Liver (tissue), 9 donors: Measurements from ENCODE around the gene CFAP410. TPM values are rescaled to one million over a fixed set of nuclear protein-coding genes. Genes with fewer than 3 reads are reported as not detected.

Source experiments
- DNase-seq: peaks from one replicate; pipeline ENCODE4 v3.0.0-alpha.2; 2017; ENCODE audit warnings: low spot score
- H3K27ac ChIP-seq, 2 donors: one replicate each; pipeline ENCODE4 v1.7.0; 2013; ENCODE audit warnings: inconsistent platforms in 2 of 2, low read length in 2 of 2, control low read depth in 1 of 2, low read depth in 1 of 2, mild to moderate bottlenecking in 1 of 2
- H3K27me3 ChIP-seq, 4 donors: one replicate each; pipeline versions ENCODE4 v1.6.1 to v1.7.0; 2013; ENCODE audit warnings: low read length in 3 of 4, inconsistent platforms in 1 of 4, mild to moderate bottlenecking in 1 of 4, moderate library complexity in 1 of 4; ENCODE audit not compliant: control insufficient read depth in 4 of 4, insufficient read depth in 4 of 4
- H3K36me3 ChIP-seq, 4 donors: one replicate each; pipeline versions ENCODE4 v1.6.1 to v1.7.0; 2013; ENCODE audit warnings: low read length in 3 of 4, mild to moderate bottlenecking in 3 of 4, low read depth in 1 of 4, moderate library complexity in 1 of 4; ENCODE audit not compliant: control insufficient read depth in 4 of 4, insufficient read depth in 3 of 4
- H3K4me1 ChIP-seq, 4 donors: one replicate each; pipeline versions ENCODE4 v1.6.1 to v1.7.0; 2013; ENCODE audit warnings: low read length in 3 of 4, mild to moderate bottlenecking in 3 of 4, moderate library complexity in 1 of 4; ENCODE audit not compliant: control insufficient read depth in 4 of 4, insufficient read depth in 4 of 4
- H3K4me3 ChIP-seq, 3 donors: one replicate each; pipeline versions ENCODE4 v1.6.1 to v1.7.0; 2013; ENCODE audit warnings: low read length in 3 of 3, control low read depth in 1 of 3, low read depth in 1 of 3, mild to moderate bottlenecking in 1 of 3
- H3K9ac ChIP-seq, 2 donors: one replicate each; pipeline ENCODE4 v1.7.0; 2013; ENCODE audit warnings: low read length in 2 of 2, mild to moderate bottlenecking in 2 of 2, moderate library complexity in 2 of 2, control low read depth in 1 of 2, low read depth in 1 of 2
- H3K9me3 ChIP-seq, 4 donors: one replicate each; pipeline versions ENCODE4 v1.6.1 to v1.7.0; 2013; ENCODE audit warnings: low read length in 3 of 4; ENCODE audit not compliant: control insufficient read depth in 4 of 4
- FOXA1 ChIP-seq: IDR thresholded peaks from 2 replicates; pipeline ENCODE4 v1.6.1; 2016; ENCODE audit warnings: antibody characterized with exemption
- GABPA ChIP-seq, 2 donors: IDR thresholded peaks in 1 of 2; conservative IDR thresholded peaks in 1 of 2; 2 replicates each; pipeline ENCODE4 v1.6.1; 2016; ENCODE audit warnings: antibody characterized with exemption in 2 of 2, mild to moderate bottlenecking in 1 of 2, moderate library complexity in 1 of 2
- HNF4A ChIP-seq, 2 donors: conservative IDR thresholded peaks; 2 replicates each; pipeline ENCODE4 v1.6.1; 2016; ENCODE audit warnings: antibody characterized with exemption in 2 of 2, mild to moderate bottlenecking in 2 of 2
- JUND ChIP-seq, 2 donors: IDR thresholded peaks; 2 replicates each; pipeline ENCODE4 v1.6.1; 2016; ENCODE audit warnings: antibody characterized with exemption in 2 of 2
- NR2F2 ChIP-seq: IDR thresholded peaks from 2 replicates; pipeline ENCODE4 v1.6.1; 2016; ENCODE audit warnings: antibody characterized with exemption
- RAD21 ChIP-seq, 2 donors: IDR thresholded peaks; 2 replicates each; pipeline ENCODE4 v1.6.1; 2016; ENCODE audit warnings: antibody characterized with exemption in 2 of 2, mild to moderate bottlenecking in 2 of 2
- REST ChIP-seq: IDR thresholded peaks from 2 replicates; pipeline ENCODE4 v1.6.1; 2016; ENCODE audit warnings: antibody characterized with exemption, mild to moderate bottlenecking
- RXRA ChIP-seq, 2 donors: IDR thresholded peaks; 2 replicates each; pipeline ENCODE4 v1.6.1; 2017 to 2018; ENCODE audit warnings: antibody characterized with exemption in 2 of 2, mild to moderate bottlenecking in 1 of 2
- SP1 ChIP-seq: IDR thresholded peaks from 2 replicates; pipeline ENCODE4 v1.6.1; 2018; ENCODE audit warnings: antibody characterized with exemption, mild to moderate bottlenecking
- TAF1 ChIP-seq: conservative IDR thresholded peaks from 2 replicates; pipeline ENCODE4 v1.6.1; 2016; ENCODE audit warnings: antibody characterized with exemption, mild to moderate bottlenecking
- YY1 ChIP-seq: IDR thresholded peaks from 2 replicates; pipeline ENCODE4 v1.6.1; 2016; ENCODE audit warnings: antibody characterized with exemption, mild to moderate bottlenecking
- WGBS: extraction: QIAGEN DNeasy Blood & Tissue Kit; methylation state at CpG from one replicate; pipeline ENCODE4 v1.1.7; 2013; 5-methylcytosine and 5-hydroxymethylcytosine counted together
- polyA plus RNA-seq, 2 donors: library from polyadenylated mRNA; stranded (reverse) in 1 of 2; unstranded in 1 of 2; fragments of 200-250 nt in 1 of 2; fragments of >200 nt in 1 of 2; fragmentation: Nextera tagmentation in 1 of 2; extraction: Ambion mirVana in 1 of 2; gene quantifications; one replicate each; pipeline versions ENCODE4 v1.2.1 to v1.2.3, GENCODE V29; 2013 to 2015
- total RNA-seq, 2 donors: library from RNA; depleted of rRNA; stranded (reverse); fragments of >200 nt; gene quantifications; one replicate each; pipeline ENCODE4 v1.2.3, GENCODE V29; 2014
- TF ChIP-seq, protein P1 (sequence below): IDR thresholded peaks from 2 replicates; pipeline ENCODE4 v1.6.1; 2016; ENCODE audit warnings: antibody characterized with exemption
- TF ChIP-seq, protein P2 (sequence below): IDR thresholded peaks from 2 replicates; pipeline ENCODE4 v1.6.1; 2016; ENCODE audit warnings: antibody characterized with exemption
- TF ChIP-seq, protein P3 (sequence below): IDR thresholded peaks from 2 replicates; pipeline ENCODE4 v1.6.1; 2016; ENCODE audit warnings: antibody characterized with exemption
- TF ChIP-seq, protein P4 (sequence below): fragments of 150-350 bp; IDR thresholded peaks from 2 replicates; pipeline ENCODE4 v1.5.1; 2017; ENCODE audit warnings: improper control_type of control experiment, low read depth, low read length; ENCODE audit not compliant: missing input control
- donor health status: healthy.
- donor health status: healthy.
- donor health status: healthy.
- donor health status: healthy.
- donor health status: healthy.

Gene CFAP410
- total and polyA plus RNA-seq, 4 donors: 7.9 to 16.3 (median 12.3) TPM

DNA sequence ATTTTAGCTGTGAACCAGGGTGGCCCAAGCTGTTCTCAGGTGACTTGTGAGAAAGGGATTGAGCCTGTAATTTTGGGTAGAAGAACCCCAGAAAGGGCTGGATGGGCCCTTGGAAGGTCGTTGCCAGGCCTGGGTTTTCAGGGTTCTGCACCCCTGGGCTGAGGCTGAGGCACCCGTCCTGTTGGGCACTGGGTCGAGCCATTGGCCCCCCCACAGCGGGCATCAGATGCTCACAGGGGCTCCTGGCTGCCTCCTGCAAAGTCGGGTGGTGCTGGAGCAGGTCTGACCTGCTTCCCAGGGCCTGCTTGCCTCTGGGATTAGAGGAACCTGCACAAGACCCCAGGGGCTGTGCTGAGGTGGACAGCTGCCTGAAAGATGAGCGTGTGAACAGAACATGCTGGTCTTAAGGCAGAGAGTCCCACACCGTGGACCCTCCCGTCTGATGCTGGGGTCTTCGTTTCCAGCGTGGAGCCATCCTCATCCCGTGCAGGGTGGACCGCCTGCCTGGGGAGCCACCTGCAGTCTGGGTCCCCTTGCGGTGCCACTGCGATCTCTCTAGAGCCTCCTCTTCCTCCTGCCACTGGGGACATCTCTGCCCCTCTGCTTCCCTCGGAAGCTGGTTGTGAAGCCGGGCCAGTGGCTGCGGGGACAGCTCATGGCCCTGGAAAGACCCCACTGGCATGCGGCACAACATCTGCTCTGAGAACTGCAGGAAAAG, 12.5 kb upstream of the CFAP410 start:
- H3K4me1 ChIP-seq: peaks cover 3 to 26% (median 16%) of the 10 kb centered on the region in 4 donors
- H3K36me3 ChIP-seq: no peaks in the 10 kb centered on the region
- no peaks in the 10 kb centered on the region for H3K9me3 ChIP-seq
- no peak for DNase-seq
- H3K27ac ChIP-seq: no peak overlapping the region
- H3K27me3 ChIP-seq: peaks cover 0 to 2% (median 1%) of the 10 kb centered on the region in 4 donors
- H3K9ac ChIP-seq: no peak overlapping the region
- WGBS: 88% methylated on average over 18 of the region's 18 CpGs
- no peak for TF ChIP-seq GABPA (IDR thresholded peaks at IDR 0.05 in 1 of 2, conservative IDR thresholded peaks at IDR 0.05 in 1 of 2)
- no peak for TF ChIP-seq SP1
- TF ChIP-seq REST: no peak
- TF ChIP-seq HNF4A (conservative IDR thresholded peaks at IDR 0.05): no peak
- no peak for TF ChIP-seq RXRA (IDR thresholded peaks at IDR 0.05)
- TF ChIP-seq, protein P1, sequence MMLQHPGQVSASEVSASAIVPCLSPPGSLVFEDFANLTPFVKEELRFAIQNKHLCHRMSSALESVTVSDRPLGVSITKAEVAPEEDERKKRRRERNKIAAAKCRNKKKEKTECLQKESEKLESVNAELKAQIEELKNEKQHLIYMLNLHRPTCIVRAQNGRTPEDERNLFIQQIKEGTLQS: no peak
- TF ChIP-seq RAD21 (IDR thresholded peaks at IDR 0.05): no peak
- TF ChIP-seq NR2F2: no peak
- TF ChIP-seq FOXA1: no peak
- TF ChIP-seq, protein P2, sequence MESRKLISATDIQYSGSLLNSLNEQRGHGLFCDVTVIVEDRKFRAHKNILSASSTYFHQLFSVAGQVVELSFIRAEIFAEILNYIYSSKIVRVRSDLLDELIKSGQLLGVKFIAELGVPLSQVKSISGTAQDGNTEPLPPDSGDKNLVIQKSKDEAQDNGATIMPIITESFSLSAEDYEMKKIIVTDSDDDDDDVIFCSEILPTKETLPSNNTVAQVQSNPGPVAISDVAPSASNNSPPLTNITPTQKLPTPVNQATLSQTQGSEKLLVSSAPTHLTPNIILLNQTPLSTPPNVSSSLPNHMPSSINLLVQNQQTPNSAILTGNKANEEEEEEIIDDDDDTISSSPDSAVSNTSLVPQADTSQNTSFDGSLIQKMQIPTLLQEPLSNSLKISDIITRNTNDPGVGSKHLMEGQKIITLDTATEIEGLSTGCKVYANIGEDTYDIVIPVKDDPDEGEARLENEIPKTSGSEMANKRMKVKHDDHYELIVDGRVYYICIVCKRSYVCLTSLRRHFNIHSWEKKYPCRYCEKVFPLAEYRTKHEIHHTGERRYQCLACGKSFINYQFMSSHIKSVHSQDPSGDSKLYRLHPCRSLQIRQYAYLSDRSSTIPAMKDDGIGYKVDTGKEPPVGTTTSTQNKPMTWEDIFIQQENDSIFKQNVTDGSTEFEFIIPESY: no peak
- TF ChIP-seq YY1: no peak
- TF ChIP-seq JUND (IDR thresholded peaks at IDR 0.05): no peak
- TF ChIP-seq, protein P3, sequence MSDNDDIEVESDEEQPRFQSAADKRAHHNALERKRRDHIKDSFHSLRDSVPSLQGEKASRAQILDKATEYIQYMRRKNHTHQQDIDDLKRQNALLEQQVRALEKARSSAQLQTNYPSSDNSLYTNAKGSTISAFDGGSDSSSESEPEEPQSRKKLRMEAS: no peak
- no peak for TF ChIP-seq TAF1
- TF ChIP-seq, protein P4, sequence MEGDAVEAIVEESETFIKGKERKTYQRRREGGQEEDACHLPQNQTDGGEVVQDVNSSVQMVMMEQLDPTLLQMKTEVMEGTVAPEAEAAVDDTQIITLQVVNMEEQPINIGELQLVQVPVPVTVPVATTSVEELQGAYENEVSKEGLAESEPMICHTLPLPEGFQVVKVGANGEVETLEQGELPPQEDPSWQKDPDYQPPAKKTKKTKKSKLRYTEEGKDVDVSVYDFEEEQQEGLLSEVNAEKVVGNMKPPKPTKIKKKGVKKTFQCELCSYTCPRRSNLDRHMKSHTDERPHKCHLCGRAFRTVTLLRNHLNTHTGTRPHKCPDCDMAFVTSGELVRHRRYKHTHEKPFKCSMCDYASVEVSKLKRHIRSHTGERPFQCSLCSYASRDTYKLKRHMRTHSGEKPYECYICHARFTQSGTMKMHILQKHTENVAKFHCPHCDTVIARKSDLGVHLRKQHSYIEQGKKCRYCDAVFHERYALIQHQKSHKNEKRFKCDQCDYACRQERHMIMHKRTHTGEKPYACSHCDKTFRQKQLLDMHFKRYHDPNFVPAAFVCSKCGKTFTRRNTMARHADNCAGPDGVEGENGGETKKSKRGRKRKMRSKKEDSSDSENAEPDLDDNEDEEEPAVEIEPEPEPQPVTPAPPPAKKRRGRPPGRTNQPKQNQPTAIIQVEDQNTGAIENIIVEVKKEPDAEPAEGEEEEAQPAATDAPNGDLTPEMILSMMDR: no peak
- no peak overlapping the region for H3K4me3 ChIP-seq
